Epithelial cell of proximal tubule (primary cell): ENCODE results near the gene BACH1. TPM values are rescaled to one million over a fixed set of nuclear protein-coding genes. Genes with fewer than 3 reads are reported as not detected.

Experiments
- DNase-seq: peaks from one replicate; pipeline ENCODE4 v3.0.0-alpha.2; 2011; ENCODE audit warnings: low read depth
- H3K4me3 ChIP-seq: 2 replicates; pipeline ENCODE4 v1.5.1; 2011; ENCODE audit warnings: low read depth, mild to moderate bottlenecking, low read length
- total RNA-seq: library from RNA; depleted of rRNA; stranded (reverse); fragments of >200 nt; gene quantifications from 2 replicates; pipeline ENCODE4 v1.2.3, GENCODE V29; 2015
- TF ChIP-seq, protein P1 (sequence below): conservative IDR thresholded peaks from 2 replicates; pipeline ENCODE4 v1.5.1; 2012; ENCODE audit warnings: low read depth, mild to moderate bottlenecking, low read length

BACH1 gene
- total RNA-seq, 1 donor from 2014 or later, result 24.9 TPM

DNA sequence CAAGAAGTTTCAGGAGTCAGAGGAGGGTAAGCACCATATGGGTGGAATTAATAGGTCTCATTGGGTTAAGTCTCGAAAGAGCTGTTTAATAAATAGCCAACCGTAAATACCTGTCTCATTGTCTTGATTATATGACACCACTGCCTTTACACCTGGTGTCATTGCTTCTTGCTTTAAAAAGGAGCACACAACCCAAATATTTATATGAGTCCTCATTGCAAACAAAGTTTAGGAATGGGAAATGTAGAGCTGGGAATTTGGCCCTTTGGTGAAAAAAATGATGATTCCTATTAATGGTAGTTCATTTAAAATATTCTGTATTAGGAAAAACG, 2.1 kb downstream of the BACH1 start:
- TF ChIP-seq, protein P1, sequence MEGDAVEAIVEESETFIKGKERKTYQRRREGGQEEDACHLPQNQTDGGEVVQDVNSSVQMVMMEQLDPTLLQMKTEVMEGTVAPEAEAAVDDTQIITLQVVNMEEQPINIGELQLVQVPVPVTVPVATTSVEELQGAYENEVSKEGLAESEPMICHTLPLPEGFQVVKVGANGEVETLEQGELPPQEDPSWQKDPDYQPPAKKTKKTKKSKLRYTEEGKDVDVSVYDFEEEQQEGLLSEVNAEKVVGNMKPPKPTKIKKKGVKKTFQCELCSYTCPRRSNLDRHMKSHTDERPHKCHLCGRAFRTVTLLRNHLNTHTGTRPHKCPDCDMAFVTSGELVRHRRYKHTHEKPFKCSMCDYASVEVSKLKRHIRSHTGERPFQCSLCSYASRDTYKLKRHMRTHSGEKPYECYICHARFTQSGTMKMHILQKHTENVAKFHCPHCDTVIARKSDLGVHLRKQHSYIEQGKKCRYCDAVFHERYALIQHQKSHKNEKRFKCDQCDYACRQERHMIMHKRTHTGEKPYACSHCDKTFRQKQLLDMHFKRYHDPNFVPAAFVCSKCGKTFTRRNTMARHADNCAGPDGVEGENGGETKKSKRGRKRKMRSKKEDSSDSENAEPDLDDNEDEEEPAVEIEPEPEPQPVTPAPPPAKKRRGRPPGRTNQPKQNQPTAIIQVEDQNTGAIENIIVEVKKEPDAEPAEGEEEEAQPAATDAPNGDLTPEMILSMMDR, result no peak
- peak overlapping the region; percentile 71 for H3K4me3 ChIP-seq
- DNase-seq, result no peak

DNA sequence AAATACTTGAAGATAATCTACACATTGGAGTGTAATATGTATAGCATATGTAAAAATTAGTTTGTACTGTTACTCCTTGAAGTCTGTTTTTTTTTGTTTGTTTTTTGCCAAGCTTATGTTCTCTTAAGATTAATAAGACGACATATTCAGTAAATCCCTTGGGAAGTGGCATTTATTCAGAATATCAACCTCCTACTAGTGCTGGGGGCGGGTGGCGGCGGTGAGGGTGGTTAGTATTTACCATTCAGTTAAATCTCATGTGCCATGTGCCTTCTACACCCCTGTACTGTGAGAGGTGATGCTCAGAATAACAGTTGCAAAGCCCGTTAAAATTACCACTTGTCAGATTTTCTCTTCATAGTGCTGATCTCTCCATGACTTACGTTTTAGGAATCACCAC, 3.0 kb downstream of the BACH1 start:
- no peak for DNase-seq
- TF ChIP-seq, protein P1, result no peak
- peak overlapping the region; percentile 71 for H3K4me3 ChIP-seq

DNA sequence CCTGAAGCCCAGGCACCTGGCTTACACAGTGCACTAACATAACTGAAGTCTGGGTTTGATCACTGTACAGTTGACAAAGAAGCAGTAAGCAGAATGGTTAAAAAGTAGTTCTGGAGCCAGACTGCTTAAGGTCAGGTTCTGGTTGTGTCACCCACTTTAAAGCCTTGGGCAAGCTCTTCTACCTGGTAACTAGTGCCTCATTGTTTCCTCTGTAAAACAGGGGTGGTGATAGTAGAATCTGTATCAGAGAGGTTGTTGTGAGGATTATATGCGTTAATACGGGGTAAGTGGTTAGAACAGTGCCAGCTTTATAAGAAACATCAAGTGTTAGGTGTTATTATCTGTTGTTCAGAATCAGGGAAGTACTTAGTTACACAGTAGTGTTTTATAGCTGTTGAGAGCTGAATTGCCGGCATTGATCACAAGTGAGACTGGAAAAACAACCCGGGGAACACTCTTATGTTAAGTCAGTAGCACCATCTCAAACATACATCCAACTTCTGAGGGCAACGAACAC, 3.7 kb downstream of the BACH1 start:
- peak overlapping the region; percentile 71 for H3K4me3 ChIP-seq
- DNase-seq, result no peak

DNA sequence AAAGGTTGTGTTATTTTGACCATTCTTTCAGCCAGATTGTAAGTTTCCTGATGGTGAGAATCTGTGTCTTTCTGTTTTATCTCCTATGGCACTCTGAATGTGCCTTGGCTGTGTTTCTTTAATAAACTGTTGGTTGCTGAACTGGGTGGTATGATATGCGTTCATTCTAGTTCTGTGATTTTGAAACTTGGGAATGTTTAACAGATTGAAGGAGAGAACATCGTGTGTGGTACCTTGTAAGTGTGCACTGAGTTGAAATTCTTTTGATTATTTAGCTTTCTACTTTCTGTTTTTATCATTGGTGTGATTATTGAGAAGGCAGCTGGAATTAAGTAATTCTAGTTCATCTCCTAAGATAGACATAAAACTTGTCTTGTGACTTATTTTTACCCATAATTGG, 4.6 kb downstream of the BACH1 start:
- no peak overlapping the region for H3K4me3 ChIP-seq
- no peak for DNase-seq
- TF ChIP-seq, protein P1, result no peak

More for the DNA sequence above, 3.7 kb downstream of the BACH1 start:
- TF ChIP-seq, protein P1, result no peak

DNA sequence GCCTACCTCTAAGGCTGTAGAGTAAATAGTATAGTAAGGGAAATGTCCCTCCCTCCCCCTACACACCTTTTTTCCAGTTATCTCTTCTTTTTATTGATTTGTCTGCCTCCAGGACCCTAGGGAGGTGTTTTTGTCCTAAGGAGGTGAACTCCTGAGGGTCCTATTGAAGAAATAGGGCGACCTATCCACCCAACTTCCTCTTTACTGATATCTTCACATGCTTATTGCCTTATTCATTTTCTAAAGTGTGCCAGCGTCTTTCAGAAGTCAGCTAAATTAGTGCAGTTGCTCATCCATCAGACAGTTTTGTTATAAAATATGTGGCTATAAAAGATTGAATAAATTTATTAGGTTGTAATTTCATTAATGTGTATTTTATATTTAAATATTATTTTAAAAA, 5.9 kb downstream of the BACH1 start:
- H3K4me3 ChIP-seq, result no peak overlapping the region
- DNase-seq, result no peak
- TF ChIP-seq, protein P1, result no peak

DNA sequence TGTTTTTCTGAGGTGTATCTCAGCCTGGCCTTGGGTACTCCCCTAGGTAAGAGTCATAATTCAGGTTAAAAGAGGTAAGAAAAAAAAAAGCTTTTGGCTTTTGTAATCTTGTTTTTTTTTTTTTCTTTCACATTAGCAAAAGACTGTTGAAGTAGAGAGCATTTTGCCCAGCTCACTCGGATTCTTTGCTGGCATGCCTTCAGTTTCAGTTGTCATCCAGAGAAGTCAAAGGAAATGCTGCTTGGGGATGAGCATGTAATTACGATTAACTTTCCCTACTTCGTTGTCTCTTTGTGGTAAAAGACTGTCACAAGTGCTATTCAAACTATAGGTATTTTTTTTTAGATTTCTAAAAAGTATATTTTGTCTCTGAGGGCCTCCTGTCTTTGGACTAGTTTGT, 6.3 kb downstream of the BACH1 start:
- no peak overlapping the region for H3K4me3 ChIP-seq
- TF ChIP-seq, protein P1, result no peak
- no peak for DNase-seq

DNA sequence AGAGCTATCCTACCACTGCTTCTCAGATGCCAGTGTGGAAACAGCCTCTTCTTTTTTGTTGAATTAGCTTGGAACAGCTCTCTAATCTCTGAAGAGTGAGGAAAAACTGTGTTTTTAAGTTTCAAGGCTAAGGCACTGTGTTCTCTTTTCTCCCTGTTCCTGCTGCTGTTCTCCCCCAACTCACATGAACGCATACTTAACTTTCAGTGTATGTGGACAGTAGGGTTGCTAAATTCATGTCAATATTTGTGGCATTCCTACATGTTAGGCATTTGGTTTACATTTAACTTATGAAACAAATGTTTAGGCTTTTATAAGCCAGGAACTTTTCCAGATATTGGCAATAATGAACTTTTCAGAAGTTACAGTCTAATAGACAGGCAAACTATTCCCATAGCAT, 6.8 kb downstream of the BACH1 start:
- TF ChIP-seq, protein P1, result no peak
- H3K4me3 ChIP-seq, result no peak overlapping the region
- no peak for DNase-seq
